K562 (cell line): ENCODE data around the gene HCN3. TPM values are rescaled to one million over a fixed set of nuclear protein-coding genes. Genes with fewer than 3 reads are reported as not detected.

Source experiments
- FOXK1 ChIP-seq: sonication (generic); formaldehyde crosslinking; IDR thresholded peaks from 2 replicates; pipeline ENCODE4 v1.8.0; 2022; ENCODE audit warnings: missing genetic modification reagents, mild to moderate bottlenecking, borderline replicate concordance
- HMG20B ChIP-seq: fragments of 250-450 bp; sonication (Bioruptor Pico); IDR thresholded peaks from 2 replicates; pipeline ENCODE4 v1.5.0; 2021; ENCODE audit warnings: mild to moderate bottlenecking
- HNRNPK ChIP-seq: fragments of 200-400 bp; formaldehyde crosslinking; IDR thresholded peaks from one replicate; pipeline ENCODE4 v1.6.1; 2018; ENCODE audit warnings: mild to moderate bottlenecking, low read depth, low read length; ENCODE audit not compliant: poor library complexity, severe bottlenecking
- POLR2G ChIP-seq: fragments of 200-400 bp; formaldehyde crosslinking; IDR thresholded peaks from 2 replicates; pipeline ENCODE4 v1.6.1; 2017; ENCODE audit warnings: low read depth, mild to moderate bottlenecking, antibody characterized with exemption, low read length, moderate library complexity
- TBP ChIP-seq: optimal IDR thresholded peaks from 2 replicates; pipeline ENCODE3; 2011; ENCODE audit warnings: low read depth, low read length, improper control_type of control experiment
- VEZF1 ChIP-seq: fragments of 200-800 bp; sonication (Bioruptor generic); IDR thresholded peaks from 2 replicates; pipeline ENCODE4 v1.6.1; 2017; ENCODE audit warnings: missing genetic modification characterization, missing compliant biosample characterization
- ZBTB40 ChIP-seq, 2 experiments: fragments of 450-650 bp in 1 of 2; sonication (generic) in 1 of 2; formaldehyde crosslinking in 1 of 2; IDR thresholded peaks; 2 replicates each; pipeline versions ENCODE4 v1.7.1 to v1.9.0; 2016 to 2022; ENCODE audit warnings: inconsistent platforms in 1 of 2, mild to moderate bottlenecking in 1 of 2, missing genetic modification reagents in 1 of 2
- polyA plus RNA-seq, 8 experiments: library from polyadenylated mRNA; depleted of rRNA in 4 of 8; stranded (reverse) in 5 of 8; unstranded in 3 of 8; fragments of >200 nt; fragmentation: Nextera tagmentation in 2 of 8; fragmentation: Illumina TruSeq in 1 of 8; extraction: Ambion mirVana in 2 of 8; extraction: Trizol in 1 of 8; gene quantifications; 2 replicates each; pipeline versions ENCODE4 v1.2.1 to v1.2.3, GENCODE V29; 2011 to 2014; ENCODE audit warnings: inconsistent platforms in 1 of 8, missing spikeins in 1 of 8
- total RNA-seq, 7 experiments: library from RNA; depleted of rRNA in 6 of 7; stranded (reverse); fragments of >200 nt in 6 of 7; fragmentation: Illumina TruSeq in 2 of 7; extraction: Trizol in 2 of 7; gene quantifications; 2 replicates each; pipeline versions ENCODE4 v1.2.1 to v1.2.3, GENCODE V29; 2011 to 2021; ENCODE audit warnings: low replicate concordance in 1 of 7
- TF ChIP-seq, protein P1 (sequence below), 3 experiments: fragments of 200-800 bp in 1 of 3; fragments of 250-450 bp in 1 of 3; fragments of 450-650 bp in 1 of 3; sonication (Bioruptor Pico) in 1 of 3; sonication (Bioruptor generic) in 1 of 3; formaldehyde crosslinking in 1 of 3; IDR thresholded peaks; 2 replicates each; pipeline versions ENCODE4 v1.6.1 to v1.8.0; 2016 to 2022; ENCODE audit warnings: mild to moderate bottlenecking in 2 of 3, missing genetic modification characterization in 2 of 3, missing compliant biosample characterization in 1 of 3, moderate library complexity in 1 of 3
- TF ChIP-seq, protein P2 (sequence below): fragments of 450-650 bp; formaldehyde crosslinking; IDR thresholded peaks from 2 replicates; pipeline ENCODE4 v1.4.0; 2022; ENCODE audit warnings: missing genetic modification characterization

HCN3 gene
- total and polyA plus RNA-seq, 9 of the 15 experiments (the other 6 are each of a cell fraction or from before 2014, with no cell fraction given): 0.91 to 9.7 (median 3.9) TPM

DNA sequence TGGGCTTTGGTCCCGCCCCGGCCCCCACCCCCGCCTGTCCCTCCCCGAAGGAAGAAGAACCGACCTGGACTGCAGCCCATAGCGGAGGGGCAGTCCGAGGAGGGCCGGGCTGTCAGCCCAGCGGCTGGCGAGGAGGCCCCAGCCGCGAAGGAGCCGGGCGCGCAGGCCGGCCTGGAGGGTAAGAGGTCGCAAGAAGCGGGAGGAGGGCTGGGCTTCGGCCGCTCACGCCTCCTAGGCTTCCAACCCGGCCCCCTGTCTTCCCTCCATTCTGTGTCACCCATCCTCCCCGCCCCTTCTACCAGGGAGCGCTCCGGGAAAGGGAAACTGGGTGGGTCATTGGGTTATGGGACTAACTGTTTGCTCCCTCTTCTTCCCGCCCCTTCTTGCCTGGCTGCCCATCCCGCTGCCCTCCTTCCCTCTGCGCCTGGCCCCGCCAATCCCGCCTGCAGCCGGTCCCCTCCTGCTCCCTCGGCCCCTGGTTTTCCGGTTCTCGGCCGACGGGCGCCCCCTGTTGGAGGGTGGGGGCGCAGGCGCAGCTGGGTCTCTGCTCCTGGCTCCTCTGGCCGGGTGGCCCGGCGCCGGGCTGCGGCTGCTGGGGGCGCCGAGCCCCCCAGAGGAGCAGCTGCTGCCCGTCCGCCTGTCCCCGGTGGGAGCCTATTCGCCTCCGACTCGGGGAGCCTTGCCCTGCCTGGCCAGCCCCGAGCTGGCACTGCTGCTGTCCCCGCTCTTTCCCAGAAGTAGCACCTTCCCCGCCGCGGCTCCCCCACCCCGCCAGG, 45.9 kb downstream of the HCN3 start (continued):
- peak; percentile 71 for TF ChIP-seq ZBTB40 (IDR thresholded peaks at IDR 0.05)
- TF ChIP-seq ZBTB40 (CRISPR knock-in tag; IDR thresholded peaks at IDR 0.05): no peak
- no peak for TF ChIP-seq FOXK1 (CRISPR knock-in tag)
- no peak for TF ChIP-seq HMG20B (CRISPR knock-in tag)
- peak; percentile 32 for TF ChIP-seq TBP
- TF ChIP-seq HNRNPK: peak; percentile 36
- TF ChIP-seq, protein P1, sequence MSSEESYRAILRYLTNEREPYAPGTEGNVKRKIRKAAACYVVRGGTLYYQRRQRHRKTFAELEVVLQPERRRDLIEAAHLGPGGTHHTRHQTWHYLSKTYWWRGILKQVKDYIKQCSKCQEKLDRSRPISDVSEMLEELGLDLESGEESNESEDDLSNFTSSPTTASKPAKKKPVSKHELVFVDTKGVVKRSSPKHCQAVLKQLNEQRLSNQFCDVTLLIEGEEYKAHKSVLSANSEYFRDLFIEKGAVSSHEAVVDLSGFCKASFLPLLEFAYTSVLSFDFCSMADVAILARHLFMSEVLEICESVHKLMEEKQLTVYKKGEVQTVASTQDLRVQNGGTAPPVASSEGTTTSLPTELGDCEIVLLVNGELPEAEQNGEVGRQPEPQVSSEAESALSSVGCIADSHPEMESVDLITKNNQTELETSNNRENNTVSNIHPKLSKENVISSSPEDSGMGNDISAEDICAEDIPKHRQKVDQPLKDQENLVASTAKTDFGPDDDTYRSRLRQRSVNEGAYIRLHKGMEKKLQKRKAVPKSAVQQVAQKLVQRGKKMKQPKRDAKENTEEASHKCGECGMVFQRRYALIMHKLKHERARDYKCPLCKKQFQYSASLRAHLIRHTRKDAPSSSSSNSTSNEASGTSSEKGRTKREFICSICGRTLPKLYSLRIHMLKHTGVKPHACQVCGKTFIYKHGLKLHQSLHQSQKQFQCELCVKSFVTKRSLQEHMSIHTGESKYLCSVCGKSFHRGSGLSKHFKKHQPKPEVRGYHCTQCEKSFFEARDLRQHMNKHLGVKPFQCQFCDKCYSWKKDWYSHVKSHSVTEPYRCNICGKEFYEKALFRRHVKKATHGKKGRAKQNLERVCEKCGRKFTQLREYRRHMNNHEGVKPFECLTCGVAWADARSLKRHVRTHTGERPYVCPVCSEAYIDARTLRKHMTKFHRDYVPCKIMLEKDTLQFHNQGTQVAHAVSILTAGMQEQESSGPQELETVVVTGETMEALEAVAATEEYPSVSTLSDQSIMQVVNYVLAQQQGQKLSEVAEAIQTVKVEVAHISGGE (CRISPR knock-in tag; IDR thresholded peaks at IDR 0.05): peak in 1 of 3 experiments; percentile 24; a peak in 1 of 6 replicates
- TF ChIP-seq, protein P2, sequence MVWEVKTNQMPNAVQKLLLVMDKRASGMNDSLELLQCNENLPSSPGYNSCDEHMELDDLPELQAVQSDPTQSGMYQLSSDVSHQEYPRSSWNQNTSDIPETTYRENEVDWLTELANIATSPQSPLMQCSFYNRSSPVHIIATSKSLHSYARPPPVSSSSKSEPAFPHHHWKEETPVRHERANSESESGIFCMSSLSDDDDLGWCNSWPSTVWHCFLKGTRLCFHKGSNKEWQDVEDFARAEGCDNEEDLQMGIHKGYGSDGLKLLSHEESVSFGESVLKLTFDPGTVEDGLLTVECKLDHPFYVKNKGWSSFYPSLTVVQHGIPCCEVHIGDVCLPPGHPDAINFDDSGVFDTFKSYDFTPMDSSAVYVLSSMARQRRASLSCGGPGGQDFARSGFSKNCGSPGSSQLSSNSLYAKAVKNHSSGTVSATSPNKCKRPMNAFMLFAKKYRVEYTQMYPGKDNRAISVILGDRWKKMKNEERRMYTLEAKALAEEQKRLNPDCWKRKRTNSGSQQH (CRISPR knock-in tag): peak; percentile 34; the same call in 1 of the 2 replicates
- TF ChIP-seq VEZF1 (CRISPR knock-in tag): peak; percentile 58
- TF ChIP-seq POLR2G: peak; percentile 64
